OCI-LY7 (cell line): ENCODE measurements around the gene LSM5.

Experiments used
- CTCF ChIP-seq: fragments of 200-600 bp; sonication (generic); conservative IDR thresholded peaks from 2 replicates; pipeline ENCODE4 v1.5.1; 2014; ENCODE audit warnings: mild to moderate bottlenecking, antibody characterized with exemption, low read length, moderate library complexity, mixed read lengths
- EZH2phosphoT487 ChIP-seq: fragments of 200-600 bp; sonication (generic); IDR thresholded peaks from 2 replicates; pipeline ENCODE4 v1.6.1; 2018; ENCODE audit warnings: low read depth, borderline replicate concordance, mild to moderate bottlenecking, mixed run types, antibody characterized with exemption, low read length, moderate library complexity, mixed read lengths

- TF ChIP-seq CTCF (no peak), EZH2phosphoT487 (no peak)
Observed at GRCh38 chr7:32506266-32507054, 16.3 kb upstream of the LSM5 start.
